K562 (cell line): Measurements from ENCODE around the gene PIN1. TPM values are rescaled to one million over a fixed set of nuclear protein-coding genes. Genes with fewer than 3 reads are reported as not detected.

Experiments
- ELF2 ChIP-seq: fragments of 250-450 bp; sonication (Bioruptor Pico); IDR thresholded peaks from 2 replicates; pipeline ENCODE4 v1.5.0; 2021; ENCODE audit warnings: mild to moderate bottlenecking
- KLF16 ChIP-seq: IDR thresholded peaks from 2 replicates; pipeline ENCODE4 v1.6.1; 2016; ENCODE audit warnings: antibody characterized with exemption
- MAZ ChIP-seq, 2 experiments: fragments of 450-650 bp in 1 of 2; sonication (generic) in 1 of 2; formaldehyde crosslinking; IDR thresholded peaks in 1 of 2; conservative IDR thresholded peaks in 1 of 2; 2 replicates each; pipeline versions ENCODE4 v1.4.0 to v1.5.0; 2020; ENCODE audit warnings: mild to moderate bottlenecking in 1 of 2, missing genetic modification reagents in 1 of 2
- MYC ChIP-seq, 2 experiments: fragments of 250-450 bp in 1 of 2; sonication (Bioruptor Pico) in 1 of 2; IDR thresholded peaks; 2 replicates each; pipeline versions ENCODE4 v1.5.1 to v1.6.1; 2012 to 2021; ENCODE audit warnings: low read depth in 2 of 2, borderline replicate concordance in 1 of 2, improper control_type of control experiment in 1 of 2, low read length in 1 of 2, mild to moderate bottlenecking in 1 of 2, moderate library complexity in 1 of 2
- NCOA6 ChIP-seq: fragments of 450-650 bp; IDR thresholded peaks from 2 replicates; pipeline ENCODE4 v1.6.1; 2017; ENCODE audit warnings: mild to moderate bottlenecking
- NR2F6 ChIP-seq: fragments of 450-650 bp; formaldehyde crosslinking; IDR thresholded peaks from 2 replicates; pipeline ENCODE4 v1.4.0; 2020; ENCODE audit warnings: mild to moderate bottlenecking
- PHTF2 ChIP-seq: fragments of 250-450 bp; sonication (Bioruptor Pico); IDR thresholded peaks from 2 replicates; pipeline ENCODE4 v1.5.0; 2021; ENCODE audit warnings: mild to moderate bottlenecking
- POLR3A ChIP-seq: IDR thresholded peaks from 2 replicates; pipeline ENCODE4 v1.6.1; 2011; ENCODE audit warnings: borderline replicate concordance, mild to moderate bottlenecking, moderate library complexity; ENCODE audit not compliant: insufficient read length, insufficient read depth; ENCODE audit errors: extremely low read depth
- PTRF ChIP-seq: fragments of 450-650 bp; IDR thresholded peaks from 2 replicates; pipeline ENCODE4 v1.6.1; 2016; ENCODE audit warnings: mild to moderate bottlenecking, missing genetic modification characterization, missing compliant biosample characterization
- SAFB ChIP-seq: fragments of 200-400 bp; formaldehyde crosslinking; IDR thresholded peaks from 2 replicates; pipeline ENCODE4 v1.6.1; 2017; ENCODE audit warnings: low read depth, low read length, borderline replicate concordance
- SAFB2 ChIP-seq: fragments of 200-400 bp; formaldehyde crosslinking; IDR thresholded peaks from 2 replicates; pipeline ENCODE4 v1.6.1; 2018; ENCODE audit warnings: borderline replicate concordance, low read length, low read depth, moderate library complexity; ENCODE audit not compliant: severe bottlenecking
- TEAD1 ChIP-seq, 2 experiments: fragments of 450-650 bp in 1 of 2; sonication (generic) in 1 of 2; formaldehyde crosslinking; IDR thresholded peaks; 2 replicates each; pipeline versions ENCODE4 v1.4.0 to v1.8.0; 2020 to 2022; ENCODE audit warnings: mild to moderate bottlenecking in 2 of 2, missing genetic modification reagents in 1 of 2
- TEAD2 ChIP-seq: fragments of 450-650 bp; IDR thresholded peaks from 2 replicates; pipeline ENCODE4 v1.6.1; 2016; ENCODE audit warnings: missing genetic modification characterization, control low read depth, missing compliant biosample characterization
- ZC3H4 ChIP-seq: sonication (generic); formaldehyde crosslinking; IDR thresholded peaks from 2 replicates; pipeline ENCODE4 v1.9.0; 2021; ENCODE audit warnings: missing genetic modification reagents, borderline replicate concordance
- ZKSCAN3 ChIP-seq: fragments of 250-450 bp; sonication (Bioruptor Pico); IDR thresholded peaks from 2 replicates; pipeline ENCODE4 v1.4.0; 2020
- ZNF224 ChIP-seq: sonication (generic); formaldehyde crosslinking; IDR thresholded peaks from 2 replicates; pipeline ENCODE4 v1.8.0; 2022; ENCODE audit warnings: mild to moderate bottlenecking, missing genetic modification reagents
- ZNF354B ChIP-seq: fragments of 250-450 bp; sonication (Bioruptor Pico); IDR thresholded peaks from 2 replicates; pipeline ENCODE4 v1.4.0; 2020
- polyA plus RNA-seq, 8 experiments: library from polyadenylated mRNA; depleted of rRNA in 4 of 8; stranded (reverse) in 5 of 8; unstranded in 3 of 8; fragments of >200 nt; fragmentation: Nextera tagmentation in 2 of 8; fragmentation: Illumina TruSeq in 1 of 8; extraction: Ambion mirVana in 2 of 8; extraction: Trizol in 1 of 8; gene quantifications; 2 replicates each; pipeline versions ENCODE4 v1.2.1 to v1.2.3, GENCODE V29; 2011 to 2014; ENCODE audit warnings: inconsistent platforms in 1 of 8, missing spikeins in 1 of 8
- total RNA-seq, 7 experiments: library from RNA; depleted of rRNA in 6 of 7; stranded (reverse); fragments of >200 nt in 6 of 7; fragmentation: Illumina TruSeq in 2 of 7; extraction: Trizol in 2 of 7; gene quantifications; 2 replicates each; pipeline versions ENCODE4 v1.2.1 to v1.2.3, GENCODE V29; 2011 to 2021; ENCODE audit warnings: low replicate concordance in 1 of 7
- TF ChIP-seq, protein P1 (sequence below), 2 experiments: fragments of 450-650 bp in 1 of 2; sonication (generic) in 1 of 2; formaldehyde crosslinking in 1 of 2; IDR thresholded peaks in 1 of 2; conservative IDR thresholded peaks in 1 of 2; 2 replicates each; pipeline versions ENCODE4 v1.6.1 to v1.8.1; 2016 to 2023; ENCODE audit warnings: mild to moderate bottlenecking in 2 of 2, moderate library complexity in 2 of 2, inconsistent platforms in 1 of 2, missing genetic modification reagents in 1 of 2
- TF ChIP-seq, protein P2 (sequence below): fragments of 450-650 bp; IDR thresholded peaks from 2 replicates; pipeline ENCODE4 v1.6.1; 2018; ENCODE audit not compliant: partially characterized antibody
- TF ChIP-seq, protein P3 (sequence below): fragments of 450-650 bp; IDR thresholded peaks from 2 replicates; pipeline ENCODE4 v1.6.1; 2016; ENCODE audit warnings: borderline replicate concordance

PIN1 gene
- total and polyA plus RNA-seq, 9 of the 15 experiments (the other 6 are each of a cell fraction or from before 2014, with no cell fraction given): 1.6 to 178 (median 42.5) TPM

DNA sequence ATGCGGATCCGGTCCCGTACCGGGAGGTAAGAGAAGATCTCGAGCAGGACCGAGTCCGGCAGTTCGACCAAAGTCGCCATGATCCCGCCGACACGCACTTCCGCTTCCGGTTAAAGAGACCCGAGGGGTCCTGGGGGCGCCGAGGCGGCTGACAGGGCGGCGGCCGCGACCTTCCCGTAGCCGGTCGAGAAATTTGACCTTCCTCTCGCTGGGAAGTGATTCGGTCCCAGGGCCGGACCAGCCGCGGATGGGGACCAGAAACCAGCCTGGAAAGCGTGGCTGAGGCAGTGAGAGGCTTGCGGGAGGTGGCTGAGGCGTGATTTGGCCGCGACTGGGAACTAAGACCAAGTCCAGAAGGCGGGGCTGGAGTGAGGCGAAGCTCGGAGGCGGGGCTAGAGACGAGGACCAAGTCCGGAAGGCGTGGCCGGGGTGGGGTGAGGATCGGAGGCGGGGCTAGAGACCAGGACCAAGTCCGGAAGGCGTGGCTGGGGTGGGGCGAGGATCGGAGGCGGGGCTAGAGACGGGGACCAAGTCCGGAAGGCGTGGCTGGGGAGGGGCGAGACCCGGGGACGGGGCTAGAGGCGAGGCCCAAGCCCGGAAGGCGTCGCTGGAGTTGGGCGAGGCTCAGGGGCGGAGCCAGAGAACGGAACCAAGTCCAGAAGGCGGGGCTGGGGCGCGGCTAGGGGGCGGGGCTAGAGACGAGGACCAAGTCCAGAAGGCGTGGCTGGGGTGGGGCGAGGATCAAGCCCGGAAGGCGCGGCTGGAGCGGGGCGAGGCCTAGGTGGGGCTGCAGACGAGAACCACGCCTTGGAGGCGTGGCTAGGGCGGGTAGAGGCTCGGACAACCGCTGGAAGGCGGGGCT, 16.2 kb upstream of the PIN1 start, which contains the start of gene FBXL12 (continued):
- TF ChIP-seq MYC (IDR thresholded peaks at IDR 0.05; ENCODE audit: low read depth, low read length) (peak; percentile 74; the same call in 1 of the 2 replicates), MYC (CRISPR knock-in tag; IDR thresholded peaks at IDR 0.05; ENCODE audit: borderline replicate concordance, low read depth) (peak; percentile 56; the same call in 1 of the 2 replicates), ZC3H4 (CRISPR knock-in tag) (no peak), NCOA6 (no peak), ZNF354B (CRISPR knock-in tag) (no peak), PTRF (tag) (no peak), PHTF2 (CRISPR knock-in tag) (no peak), KLF16 (no peak), SAFB2 (no peak), TEAD1 (CRISPR knock-in tag; IDR thresholded peaks at IDR 0.05) (0 out of 4 replicates have a peak, but pooled peaks of 1 of the 2 experiments have one; percentile 46), ZKSCAN3 (CRISPR knock-in tag) (no peak), ZNF224 (CRISPR knock-in tag) (no peak), SAFB (no peak), NR2F6 (CRISPR knock-in tag) (no peak), ELF2 (CRISPR knock-in tag) (peak; percentile 73; the same call in 1 of the 2 replicates), TEAD2 (tag) (no peak), POLR3A (no peak), MAZ (CRISPR knock-in tag; conservative IDR thresholded peaks at IDR 0.05 in 1 of 2, IDR thresholded peaks at IDR 0.05 in 1 of 2) (peak; percentile 82 to 90)
- TF ChIP-seq, protein P1, sequence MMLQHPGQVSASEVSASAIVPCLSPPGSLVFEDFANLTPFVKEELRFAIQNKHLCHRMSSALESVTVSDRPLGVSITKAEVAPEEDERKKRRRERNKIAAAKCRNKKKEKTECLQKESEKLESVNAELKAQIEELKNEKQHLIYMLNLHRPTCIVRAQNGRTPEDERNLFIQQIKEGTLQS (IDR thresholded peaks at IDR 0.05): no peak
- TF ChIP-seq, protein P1 (CRISPR knock-in tag; conservative IDR thresholded peaks at IDR 0.05): no peak
- TF ChIP-seq, protein P2, sequence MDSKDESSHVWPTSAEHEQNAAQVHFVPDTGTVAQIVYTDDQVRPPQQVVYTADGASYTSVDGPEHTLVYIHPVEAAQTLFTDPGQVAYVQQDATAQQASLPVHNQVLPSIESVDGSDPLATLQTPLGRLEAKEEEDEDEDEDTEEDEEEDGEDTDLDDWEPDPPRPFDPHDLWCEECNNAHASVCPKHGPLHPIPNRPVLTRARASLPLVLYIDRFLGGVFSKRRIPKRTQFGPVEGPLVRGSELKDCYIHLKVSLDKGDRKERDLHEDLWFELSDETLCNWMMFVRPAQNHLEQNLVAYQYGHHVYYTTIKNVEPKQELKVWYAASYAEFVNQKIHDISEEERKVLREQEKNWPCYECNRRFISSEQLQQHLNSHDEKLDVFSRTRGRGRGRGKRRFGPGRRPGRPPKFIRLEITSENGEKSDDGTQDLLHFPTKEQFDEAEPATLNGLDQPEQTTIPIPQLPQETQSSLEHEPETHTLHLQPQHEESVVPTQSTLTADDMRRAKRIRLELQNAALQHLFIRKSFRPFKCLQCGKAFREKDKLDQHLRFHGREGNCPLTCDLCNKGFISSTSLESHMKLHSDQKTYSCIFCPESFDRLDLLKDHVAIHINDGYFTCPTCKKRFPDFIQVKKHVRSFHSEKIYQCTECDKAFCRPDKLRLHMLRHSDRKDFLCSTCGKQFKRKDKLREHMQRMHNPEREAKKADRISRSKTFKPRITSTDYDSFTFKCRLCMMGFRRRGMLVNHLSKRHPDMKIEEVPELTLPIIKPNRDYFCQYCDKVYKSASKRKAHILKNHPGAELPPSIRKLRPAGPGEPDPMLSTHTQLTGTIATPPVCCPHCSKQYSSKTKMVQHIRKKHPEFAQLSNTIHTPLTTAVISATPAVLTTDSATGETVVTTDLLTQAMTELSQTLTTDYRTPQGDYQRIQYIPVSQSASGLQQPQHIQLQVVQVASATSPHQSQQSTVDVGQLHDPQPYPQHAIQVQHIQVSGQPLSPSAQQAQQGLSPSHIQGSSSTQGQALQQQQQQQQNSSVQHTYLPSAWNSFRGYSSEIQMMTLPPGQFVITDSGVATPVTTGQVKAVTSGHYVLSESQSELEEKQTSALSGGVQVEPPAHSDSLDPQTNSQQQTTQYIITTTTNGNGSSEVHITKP: no peak
- TF ChIP-seq, protein P3, sequence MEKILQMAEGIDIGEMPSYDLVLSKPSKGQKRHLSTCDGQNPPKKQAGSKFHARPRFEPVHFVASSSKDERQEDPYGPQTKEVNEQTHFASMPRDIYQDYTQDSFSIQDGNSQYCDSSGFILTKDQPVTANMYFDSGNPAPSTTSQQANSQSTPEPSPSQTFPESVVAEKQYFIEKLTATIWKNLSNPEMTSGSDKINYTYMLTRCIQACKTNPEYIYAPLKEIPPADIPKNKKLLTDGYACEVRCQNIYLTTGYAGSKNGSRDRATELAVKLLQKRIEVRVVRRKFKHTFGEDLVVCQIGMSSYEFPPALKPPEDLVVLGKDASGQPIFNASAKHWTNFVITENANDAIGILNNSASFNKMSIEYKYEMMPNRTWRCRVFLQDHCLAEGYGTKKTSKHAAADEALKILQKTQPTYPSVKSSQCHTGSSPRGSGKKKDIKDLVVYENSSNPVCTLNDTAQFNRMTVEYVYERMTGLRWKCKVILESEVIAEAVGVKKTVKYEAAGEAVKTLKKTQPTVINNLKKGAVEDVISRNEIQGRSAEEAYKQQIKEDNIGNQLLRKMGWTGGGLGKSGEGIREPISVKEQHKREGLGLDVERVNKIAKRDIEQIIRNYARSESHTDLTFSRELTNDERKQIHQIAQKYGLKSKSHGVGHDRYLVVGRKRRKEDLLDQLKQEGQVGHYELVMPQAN: peak; percentile 91
